ENCODE measurements around the gene TRMT1. TPM values are rescaled to one million over a fixed set of nuclear protein-coding genes. Genes with fewer than 3 reads are reported as not detected.

TRMT1 gene
- total and polyA plus RNA-seq, 2 of the 8 experiments (the other 6 are each of a cell fraction or from before 2014, with no cell fraction given), result 77.4 to 99.3 TPM

DNA sequence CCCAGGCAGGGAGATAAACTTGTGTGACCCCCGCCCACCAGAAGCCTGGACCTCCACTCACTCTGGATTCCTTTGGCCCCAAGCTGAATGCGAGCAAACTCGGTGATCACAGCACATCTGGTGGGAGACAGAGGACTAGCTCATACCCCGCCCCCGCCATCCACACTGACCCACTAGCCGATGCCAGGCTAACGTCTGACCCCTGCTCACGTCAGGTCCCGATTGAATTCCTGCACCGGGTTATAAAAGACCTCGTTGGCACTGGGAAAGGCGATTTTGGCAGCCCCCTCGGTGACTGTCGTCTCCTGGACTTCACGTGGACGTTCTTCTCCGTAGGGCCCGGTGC is 631 bp downstream of the TRMT1 start:
- Histone ChIP-seq H3K27me3 (replicated peaks in 1 of 4; ENCODE audit: control insufficient read depth in 3 of 4, extremely low read depth in 1 of 4, insufficient read depth in 3 of 4, low read length in 3 of 4) (no peaks in the 10 kb centered on the region), H3K56ac (replicated peaks; ENCODE audit: insufficient read length, low read depth, low read length) (peak overlapping the region; percentile 21), H2AK5ac (ENCODE audit: low read depth, low read length) (no peak overlapping the region), H4K91ac (replicated peaks; ENCODE audit: insufficient read length, low read length) (no peak overlapping the region), H2BK15ac (ENCODE audit: low read length) (no peak overlapping the region), H3K4me3 (ENCODE audit: extremely low read depth in 1 of 4, insufficient read depth in 2 of 4, low read depth in 3 of 4, low read length in 4 of 4) (peak overlapping the region; percentile 80 to 96 (median 90)), H3K23me2 (ENCODE audit: low read depth, low read length) (peaks cover 8% of the 10 kb centered on the region; the same call in 1 of the 2 replicates), H2BK20ac (ENCODE audit: low read length) (no peak overlapping the region), H2AFZ (ENCODE audit: low read length) (no peak overlapping the region), H3K36me3 (ENCODE audit: control insufficient read depth in 2 of 4, insufficient read depth in 4 of 4, low read length in 3 of 4) (peaks cover 3 to 13% (median 7%) of the 10 kb centered on the region in 4 experiments; a peak in 5 of 8 replicates), H4K8ac (ENCODE audit: extremely low read depth, insufficient read depth, low read length) (peak overlapping the region; percentile 98; the same call in 1 of the 2 replicates), H3K4me1 (replicated peaks in 1 of 4; ENCODE audit: control insufficient read depth in 3 of 4, insufficient read depth in 4 of 4, low read length in 3 of 4) (peaks cover 14 to 23% (median 19%) of the 10 kb centered on the region in 4 experiments), H3K18ac (ENCODE audit: extremely low read depth, low read length) (no peak overlapping the region), H2BK5ac (ENCODE audit: low read depth, low read length) (0 out of 2 replicates have a peak overlapping the region, but pooled peaks have one; percentile 85), H2BK12ac (ENCODE audit: low read depth, low read length) (no peak overlapping the region), H3K79me1 (ENCODE audit: low read depth, low read length) (peaks cover 19% of the 10 kb centered on the region), H3K23ac (ENCODE audit: insufficient read length) (no peak overlapping the region), H3K9ac (replicated peaks in 1 of 4; ENCODE audit: extremely low read depth in 1 of 4, low read depth in 3 of 4, low read length in 3 of 4) (peak overlapping the region; percentile 92 to 98 (median 94)), H3K27ac (ENCODE audit: low read depth, low read length) (peak overlapping the region; percentile 88), H4K5ac (ENCODE audit: insufficient read length, low read depth, low read length) (peak overlapping the region; percentile 29), H3K4me2 (ENCODE audit: insufficient read depth in 1 of 2, low read depth in 2 of 2, low read length in 2 of 2) (peak overlapping the region; percentile 68 to 86), H3K14ac (ENCODE audit: insufficient read length) (no peak overlapping the region), H3K9me3 (ENCODE audit: insufficient read depth in 2 of 2, low read depth in 1 of 2, low read length in 1 of 2) (no peaks in the 10 kb centered on the region), H4K20me1 (replicated peaks in 1 of 2; ENCODE audit: control insufficient read depth in 1 of 2, insufficient read depth in 2 of 2, low read length in 2 of 2) (peaks cover 18 to 21% of the 10 kb centered on the region in 2 experiments), H3K79me2 (ENCODE audit: control insufficient read depth in 1 of 2, insufficient read depth in 2 of 2, low read length in 2 of 2) (peaks cover 26 to 41% of the 10 kb centered on the region in 2 experiments), H2BK120ac (replicated peaks; ENCODE audit: low read depth, low read length) (no peak overlapping the region), H3K4ac (replicated peaks; ENCODE audit: insufficient read length, low read depth, low read length) (no peak overlapping the region)
- ChIA-PET CTCF (ENCODE audit: partially characterized antibody) (interaction anchor here (0.9 to 1.1 kb wide), 5 partner anchors 10 to 34 kb away, joined by 3 to 4 read pairs (median 3); partner anchors contain the start of genes IER2 and STX10), POLR2A (ENCODE audit: partially characterized antibody) (interaction anchor here (0.8 to 19.5 kb wide), 9 partner anchors 11 to 225 kb away, joined by 4 to 228 read pairs (median 49); partner anchors contain the start of genes GCDH, IER2, LYL1 and STX10)
- WGBS, 2 experiments (ENCODE audit: extremely low coverage in 1 of 2, insufficient coverage in 1 of 2, insufficient read length in 1 of 2, insufficient replicate concordance in 2 of 2, low coverage in 1 of 2, low lambda C conversion rate in 2 of 2, missing lambda C conversion rate in 1 of 2), result 4% methylated on average over 18 of the region's 18 CpGs; no CpG with 5 or more reads in 1 of the 2 experiments
- no peak for TF ChIP-seq TAF7 (optimal IDR thresholded peaks at IDR 0.05; ENCODE audit: borderline replicate concordance, low read depth, low read length)
- no peak for TF ChIP-seq NRF1 (IDR thresholded peaks at IDR 0.05; ENCODE audit: low read depth, low read length)
- TF ChIP-seq SP1 (IDR thresholded peaks at IDR 0.05; ENCODE audit: low read depth, low read length), result no peak
- TF ChIP-seq, protein P1, sequence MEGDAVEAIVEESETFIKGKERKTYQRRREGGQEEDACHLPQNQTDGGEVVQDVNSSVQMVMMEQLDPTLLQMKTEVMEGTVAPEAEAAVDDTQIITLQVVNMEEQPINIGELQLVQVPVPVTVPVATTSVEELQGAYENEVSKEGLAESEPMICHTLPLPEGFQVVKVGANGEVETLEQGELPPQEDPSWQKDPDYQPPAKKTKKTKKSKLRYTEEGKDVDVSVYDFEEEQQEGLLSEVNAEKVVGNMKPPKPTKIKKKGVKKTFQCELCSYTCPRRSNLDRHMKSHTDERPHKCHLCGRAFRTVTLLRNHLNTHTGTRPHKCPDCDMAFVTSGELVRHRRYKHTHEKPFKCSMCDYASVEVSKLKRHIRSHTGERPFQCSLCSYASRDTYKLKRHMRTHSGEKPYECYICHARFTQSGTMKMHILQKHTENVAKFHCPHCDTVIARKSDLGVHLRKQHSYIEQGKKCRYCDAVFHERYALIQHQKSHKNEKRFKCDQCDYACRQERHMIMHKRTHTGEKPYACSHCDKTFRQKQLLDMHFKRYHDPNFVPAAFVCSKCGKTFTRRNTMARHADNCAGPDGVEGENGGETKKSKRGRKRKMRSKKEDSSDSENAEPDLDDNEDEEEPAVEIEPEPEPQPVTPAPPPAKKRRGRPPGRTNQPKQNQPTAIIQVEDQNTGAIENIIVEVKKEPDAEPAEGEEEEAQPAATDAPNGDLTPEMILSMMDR (IDR thresholded peaks at IDR 0.05; ENCODE audit: control extremely low read depth in 1 of 3, insufficient read depth in 1 of 3, low read depth in 1 of 3, low read length in 3 of 3), result no peak
- FAIRE-seq (no peak), DNase-seq (ENCODE audit: low read depth in 1 of 2, low spot score in 2 of 2) (no peak)

Data from H1 (cell line).